Activated naive CD4-positive, alpha-beta T cell treated with anti-CD3 and anti-CD28 coated beads, Interleukin-2, amount 10 ng/mL, durations not matched to agents 7 days and 5 days (primary cell): ENCODE data around the gene LRTM2.

ENCODE experiments used
- CTCF ChIA-PET: fragments of 350-600 bp; sonication (Branson Sonifier 250); formaldehyde crosslinking; loops from one replicate; lab custom pipeline; 2021; ENCODE audit warnings: antibody characterized with exemption; lab: Charles Lee
- DNase-seq: peaks from one replicate; pipeline ENCODE4 v3.0.0-alpha.2; 2020
- H3K27ac Mint-ChIP-seq: one replicate; pipeline ENCODE4 v1.8.0; 2021; ENCODE audit warnings: mild to moderate bottlenecking, moderate library complexity, mixed read lengths
- H3K27me3 Mint-ChIP-seq: one replicate; pipeline ENCODE4 v1.8.0; 2021; ENCODE audit warnings: mild to moderate bottlenecking, mixed read lengths
- H3K36me3 Mint-ChIP-seq: one replicate; pipeline ENCODE4 v1.8.0; 2021; ENCODE audit warnings: mixed read lengths
- H3K4me1 Mint-ChIP-seq: one replicate; pipeline ENCODE4 v1.8.0; 2021; ENCODE audit warnings: mixed read lengths
- H3K4me3 Mint-ChIP-seq: one replicate; pipeline ENCODE4 v1.8.0; 2021; ENCODE audit warnings: mild to moderate bottlenecking, moderate library complexity, mixed read lengths
- H3K9me3 Mint-ChIP-seq: one replicate; pipeline ENCODE4 v1.8.0; 2021; ENCODE audit warnings: mixed read lengths

Gene LRTM2

GRCh38 chr12:1842183-1842904, 22.0 kb downstream of the LRTM2 start:
- no peaks in the 10 kb centered on the region for H3K4me1 Mint-ChIP-seq
- no peak overlapping the region for H3K4me3 Mint-ChIP-seq
- H3K9me3 Mint-ChIP-seq, result no peaks in the 10 kb centered on the region
- CTCF ChIA-PET, result interaction anchor here (0.6 kb wide), 1 partner anchor 829 kb away, joined by 3 read pairs; no protein-coding TSS in a partner anchor
- H3K36me3 Mint-ChIP-seq, result no peaks in the 10 kb centered on the region
- H3K27ac Mint-ChIP-seq, result no peak overlapping the region
- no peak for DNase-seq
- peaks cover 11% of the 10 kb centered on the region for H3K27me3 Mint-ChIP-seq

- no peaks in the 10 kb centered on the region for H3K36me3 Mint-ChIP-seq
- CTCF ChIA-PET, result no interaction called here
- no peaks in the 10 kb centered on the region for H3K4me1 Mint-ChIP-seq
- H3K4me3 Mint-ChIP-seq, result no peak overlapping the region
- H3K27ac Mint-ChIP-seq, result no peak overlapping the region
- no peaks in the 10 kb centered on the region for H3K9me3 Mint-ChIP-seq
- peaks cover 11% of the 10 kb centered on the region for H3K27me3 Mint-ChIP-seq
- DNase-seq, result no peak
Measured at GRCh38 chr12:1842905-1843640, 22.7 kb downstream of the LRTM2 start.

GRCh38 chr12:1843641-1844005, 23.3 kb downstream of the LRTM2 start:
- DNase-seq, result no peak
- no peaks in the 10 kb centered on the region for H3K36me3 Mint-ChIP-seq
- no peaks in the 10 kb centered on the region for H3K4me1 Mint-ChIP-seq
- CTCF ChIA-PET, result no interaction called here
- no peak overlapping the region for H3K27ac Mint-ChIP-seq
- H3K4me3 Mint-ChIP-seq, result no peak overlapping the region
- H3K27me3 Mint-ChIP-seq, result peaks cover 11% of the 10 kb centered on the region
- H3K9me3 Mint-ChIP-seq, result no peaks in the 10 kb centered on the region

- Mint-ChIP-seq H3K36me3 (no peaks in the 10 kb centered on the region), H3K27me3 (peaks cover 11% of the 10 kb centered on the region), H3K4me3 (no peak overlapping the region), H3K27ac (no peak overlapping the region), H3K9me3 (no peaks in the 10 kb centered on the region), H3K4me1 (no peaks in the 10 kb centered on the region)
- no peak for DNase-seq
- CTCF ChIA-PET, result no interaction called here
Measured at GRCh38 chr12:1844223-1844622, 23.9 kb downstream of the LRTM2 start.

GRCh38 chr12:1844661-1845409, 24.5 kb downstream of the LRTM2 start:
- no peak for DNase-seq
- no peak overlapping the region for H3K27ac Mint-ChIP-seq
- CTCF ChIA-PET, result no interaction called here
- H3K27me3 Mint-ChIP-seq, result peaks cover 11% of the 10 kb centered on the region
- no peaks in the 10 kb centered on the region for H3K9me3 Mint-ChIP-seq
- no peak overlapping the region for H3K4me3 Mint-ChIP-seq
- H3K36me3 Mint-ChIP-seq, result no peaks in the 10 kb centered on the region
- H3K4me1 Mint-ChIP-seq, result no peaks in the 10 kb centered on the region

GRCh38 chr12:1845427-1845826, 25.1 kb downstream of the LRTM2 start:
- Mint-ChIP-seq H3K27ac (no peak overlapping the region), H3K36me3 (no peaks in the 10 kb centered on the region), H3K9me3 (no peaks in the 10 kb centered on the region), H3K27me3 (peaks cover 10% of the 10 kb centered on the region), H3K4me1 (no peaks in the 10 kb centered on the region), H3K4me3 (no peak overlapping the region)
- CTCF ChIA-PET, result no interaction called here
- DNase-seq, result no peak

- CTCF ChIA-PET, result no interaction called here
- Mint-ChIP-seq H3K4me1 (no peaks in the 10 kb centered on the region), H3K27ac (no peak overlapping the region), H3K36me3 (no peaks in the 10 kb centered on the region), H3K27me3 (peaks cover 5% of the 10 kb centered on the region), H3K9me3 (no peaks in the 10 kb centered on the region), H3K4me3 (no peak overlapping the region)
- DNase-seq, result no peak
Measured at GRCh38 chr12:1845886-1846285, 25.5 kb downstream of the LRTM2 start.

GRCh38 chr12:1846421-1847405, 26.3 kb downstream of the LRTM2 start:
- DNase-seq, result no peak
- CTCF ChIA-PET, result no interaction called here
- Mint-ChIP-seq H3K4me3 (no peak overlapping the region), H3K9me3 (no peaks in the 10 kb centered on the region), H3K27me3 (no peaks in the 10 kb centered on the region), H3K36me3 (no peaks in the 10 kb centered on the region), H3K4me1 (no peaks in the 10 kb centered on the region), H3K27ac (no peak overlapping the region)

GRCh38 chr12:1847411-1847810, 27.0 kb downstream of the LRTM2 start:
- Mint-ChIP-seq H3K27ac (no peak overlapping the region), H3K36me3 (no peaks in the 10 kb centered on the region), H3K27me3 (no peaks in the 10 kb centered on the region), H3K4me1 (no peaks in the 10 kb centered on the region), H3K4me3 (no peak overlapping the region), H3K9me3 (no peaks in the 10 kb centered on the region)
- DNase-seq, result no peak
- CTCF ChIA-PET, result no interaction called here

- DNase-seq, result no peak
- no peaks in the 10 kb centered on the region for H3K9me3 Mint-ChIP-seq
- H3K27ac Mint-ChIP-seq, result no peak overlapping the region
- no peak overlapping the region for H3K4me3 Mint-ChIP-seq
- no peaks in the 10 kb centered on the region for H3K36me3 Mint-ChIP-seq
- H3K4me1 Mint-ChIP-seq, result no peaks in the 10 kb centered on the region
- CTCF ChIA-PET, result no interaction called here
- no peaks in the 10 kb centered on the region for H3K27me3 Mint-ChIP-seq
Measured at GRCh38 chr12:1848146-1848545, 27.8 kb downstream of the LRTM2 start.

- no peaks in the 10 kb centered on the region for H3K4me1 Mint-ChIP-seq
- no peaks in the 10 kb centered on the region for H3K9me3 Mint-ChIP-seq
- H3K27me3 Mint-ChIP-seq, result no peaks in the 10 kb centered on the region
- no peak overlapping the region for H3K27ac Mint-ChIP-seq
- CTCF ChIA-PET, result no interaction called here
- H3K4me3 Mint-ChIP-seq, result no peak overlapping the region
- H3K36me3 Mint-ChIP-seq, result no peaks in the 10 kb centered on the region
- no peak for DNase-seq
Measured at GRCh38 chr12:1848745-1849144, 28.4 kb downstream of the LRTM2 start.

GRCh38 chr12:1851151-1851701, 30.9 kb downstream of the LRTM2 start:
- Mint-ChIP-seq H3K27me3 (no peaks in the 10 kb centered on the region), H3K4me3 (no peak overlapping the region), H3K27ac (no peak overlapping the region), H3K4me1 (peaks cover 5% of the 10 kb centered on the region), H3K9me3 (no peaks in the 10 kb centered on the region), H3K36me3 (no peaks in the 10 kb centered on the region)
- CTCF ChIA-PET, result no interaction called here
- no peak for DNase-seq

- Mint-ChIP-seq H3K36me3 (no peaks in the 10 kb centered on the region), H3K4me3 (no peak overlapping the region), H3K27ac (no peak overlapping the region), H3K27me3 (peaks cover 7% of the 10 kb centered on the region), H3K4me1 (peaks cover 5% of the 10 kb centered on the region), H3K9me3 (no peaks in the 10 kb centered on the region)
- DNase-seq, result no peak
- CTCF ChIA-PET, result no interaction called here
Measured at GRCh38 chr12:1852076-1852475, 31.7 kb downstream of the LRTM2 start.
